Measurements from ENCODE around the gene ESPL1.

ESPL1 gene

GRCh38 chr12:53252349-53252916, 15.7 kb upstream of the ESPL1 start:
- Histone ChIP-seq H3K36me3 (ENCODE audit: low read length) (no peaks in the 10 kb centered on the region), H3K4me3 (ENCODE audit: insufficient read depth, low read length, poor library complexity, severe bottlenecking) (peak overlapping the region; percentile 88), H3K9me2 (replicated peaks; ENCODE audit: insufficient read depth, low read length) (no peaks in the 10 kb centered on the region), H3F3A (ENCODE audit: insufficient read depth) (no peaks in the 10 kb centered on the region; the same call in 1 of the 2 replicates), H3K27me3 (ENCODE audit: low read length) (no peaks in the 10 kb centered on the region), H3K9ac (ENCODE audit: low read length) (peak overlapping the region; percentile 85), H3K4me2 (ENCODE audit: low read depth, low read length, poor library complexity, severe bottlenecking) (peak overlapping the region; percentile 88), H3K27ac (ENCODE audit: low read depth, low read length) (peak overlapping the region; percentile 16; the same call in 1 of the 2 replicates), H3K79me2 (ENCODE audit: insufficient read depth, low read length) (peaks cover 9% of the 10 kb centered on the region), H4K20me1 (ENCODE audit: low read depth, low read length) (no peaks in the 10 kb centered on the region), H3K9me3 (ENCODE audit: insufficient read depth, low read length) (no peaks in the 10 kb centered on the region), H2AFZ (ENCODE audit: low read depth, low read length, severe bottlenecking) (peak overlapping the region; percentile 44)
- TF ChIP-seq CTCF (IDR thresholded peaks at IDR 0.05; ENCODE audit: insufficient read depth, low read length, poor library complexity, severe bottlenecking): no peak
- no peak for TF ChIP-seq EZH2phosphoT487 (conservative IDR thresholded peaks at IDR 0.05; ENCODE audit: low read length)

DNA sequence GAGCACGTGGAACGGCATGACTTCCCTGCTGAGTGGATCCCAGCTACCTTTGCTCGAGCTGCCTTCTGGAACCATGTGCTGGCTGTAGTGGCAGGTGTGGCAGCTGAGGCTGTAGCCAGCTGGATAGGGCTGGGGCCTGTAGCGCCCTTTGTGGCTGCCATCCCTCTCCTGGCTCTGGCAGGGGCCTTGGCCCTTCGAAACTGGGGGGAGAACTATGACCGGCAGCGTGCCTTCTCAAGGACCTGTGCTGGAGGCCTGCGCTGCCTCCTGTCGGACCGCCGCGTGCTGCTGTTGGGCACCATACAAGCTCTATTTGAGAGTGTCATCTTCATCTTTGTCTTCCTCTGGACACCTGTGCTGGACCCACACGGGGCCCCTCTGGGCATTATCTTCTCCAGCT, 14.8 kb upstream of the ESPL1 start:
- Histone ChIP-seq H3K9ac (ENCODE audit: low read length) (no peak overlapping the region; the same call in 1 of the 2 replicates), H3K4me2 (ENCODE audit: low read depth, low read length, poor library complexity, severe bottlenecking) (peak overlapping the region; percentile 88), H3K79me2 (ENCODE audit: insufficient read depth, low read length) (peaks cover 9% of the 10 kb centered on the region), H3K4me3 (ENCODE audit: insufficient read depth, low read length, poor library complexity, severe bottlenecking) (no peak overlapping the region), H2AFZ (ENCODE audit: low read depth, low read length, severe bottlenecking) (no peak overlapping the region), H3K27ac (ENCODE audit: low read depth, low read length) (no peak overlapping the region), H3K9me3 (ENCODE audit: insufficient read depth, low read length) (no peaks in the 10 kb centered on the region), H3F3A (ENCODE audit: insufficient read depth) (no peaks in the 10 kb centered on the region; the same call in 1 of the 2 replicates), H4K20me1 (ENCODE audit: low read depth, low read length) (no peaks in the 10 kb centered on the region), H3K9me2 (replicated peaks; ENCODE audit: insufficient read depth, low read length) (no peaks in the 10 kb centered on the region), H3K27me3 (ENCODE audit: low read length) (no peaks in the 10 kb centered on the region), H3K36me3 (ENCODE audit: low read length) (no peaks in the 10 kb centered on the region)
- no peak for TF ChIP-seq EZH2phosphoT487 (conservative IDR thresholded peaks at IDR 0.05; ENCODE audit: low read length)
- no peak for TF ChIP-seq CTCF (IDR thresholded peaks at IDR 0.05; ENCODE audit: insufficient read depth, low read length, poor library complexity, severe bottlenecking)

DNA sequence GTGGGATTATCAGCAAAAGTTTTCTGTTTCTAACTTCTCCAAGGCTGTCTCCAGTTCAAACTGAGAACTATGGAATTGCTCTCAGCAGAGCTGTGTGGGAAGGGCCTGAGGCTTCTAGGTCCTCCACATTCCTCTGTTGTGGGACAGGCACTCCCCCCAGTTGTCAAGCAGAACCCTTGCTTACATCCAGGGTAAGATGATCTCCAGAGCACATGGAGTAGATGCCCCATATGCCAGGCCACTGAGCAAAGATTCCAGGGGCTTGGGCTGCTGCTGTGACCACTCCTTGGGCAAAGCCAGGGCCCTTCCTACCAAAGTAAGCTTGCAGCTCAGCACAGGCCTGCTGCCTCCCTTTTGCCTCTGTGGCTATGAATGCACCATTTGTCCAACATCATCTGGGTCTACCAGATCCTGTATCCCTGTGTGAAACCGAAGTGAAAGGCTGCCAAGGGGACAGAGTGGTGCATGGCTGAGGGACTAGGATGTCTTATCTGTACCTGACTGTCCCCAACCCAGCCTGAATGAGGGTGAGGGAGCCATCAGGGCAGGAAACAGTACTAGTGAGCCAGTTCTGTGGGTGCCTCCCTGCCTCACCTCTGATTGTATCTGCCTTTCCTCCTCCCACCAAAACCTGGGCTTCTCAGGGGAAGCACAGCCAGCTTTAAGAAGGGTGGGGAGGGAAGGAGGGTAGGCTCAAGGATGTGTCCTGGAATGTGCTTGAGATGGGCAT, 13.1 kb upstream of the ESPL1 start:
- H3K9me2 ChIP-seq (replicated peaks; ENCODE audit: insufficient read depth, low read length): no peaks in the 10 kb centered on the region
- H3K4me3 ChIP-seq (ENCODE audit: insufficient read depth, low read length, poor library complexity, severe bottlenecking): no peak overlapping the region
- H3K27me3 ChIP-seq (ENCODE audit: low read length): no peaks in the 10 kb centered on the region
- H3K9ac ChIP-seq (ENCODE audit: low read length): peak overlapping the region; percentile 24; the same call in 1 of the 2 replicates
- no peaks in the 10 kb centered on the region for H3K36me3 ChIP-seq (ENCODE audit: low read length)
- peak overlapping the region; percentile 52 for H3K4me2 ChIP-seq (ENCODE audit: low read depth, low read length, poor library complexity, severe bottlenecking)
- peaks cover 9% of the 10 kb centered on the region for H3K79me2 ChIP-seq (ENCODE audit: insufficient read depth, low read length)
- no peaks in the 10 kb centered on the region; the same call in 1 of the 2 replicates for H3F3A ChIP-seq (ENCODE audit: insufficient read depth)
- no peaks in the 10 kb centered on the region for H4K20me1 ChIP-seq (ENCODE audit: low read depth, low read length)
- peak overlapping the region; percentile 59 for H3K27ac ChIP-seq (ENCODE audit: low read depth, low read length)
- no peak overlapping the region for H2AFZ ChIP-seq (ENCODE audit: low read depth, low read length, severe bottlenecking)
- no peak for TF ChIP-seq CTCF (IDR thresholded peaks at IDR 0.05; ENCODE audit: insufficient read depth, low read length, poor library complexity, severe bottlenecking)
- TF ChIP-seq EZH2phosphoT487 (conservative IDR thresholded peaks at IDR 0.05; ENCODE audit: low read length): no peak
- H3K9me3 ChIP-seq (ENCODE audit: insufficient read depth, low read length): no peaks in the 10 kb centered on the region
